Hepatocyte (in vitro differentiated cells): ENCODE results near the gene FGF1.

ENCODE experiments used
- EZH2 ChIP-seq: fragments of 200-600 bp; sonication (generic); IDR thresholded peaks from 2 replicates; pipeline ENCODE4 v1.6.1; 2016; ENCODE audit warnings: antibody characterized with exemption, mild to moderate bottlenecking, borderline replicate concordance
- EZH2phosphoT487 ChIP-seq: fragments of 200-600 bp; sonication (generic); IDR thresholded peaks from one replicate; pipeline ENCODE4 v1.6.1; 2018; ENCODE audit warnings: antibody characterized with exemption, mild to moderate bottlenecking, low read depth, moderate library complexity; ENCODE audit not compliant: unreplicated experiment, severe bottlenecking
- TF ChIP-seq, protein P1 (sequence below): fragments of 200-600 bp; sonication (generic); IDR thresholded peaks from 2 replicates; pipeline ENCODE4 v1.5.1; 2016; ENCODE audit warnings: antibody characterized with exemption, mild to moderate bottlenecking; ENCODE audit not compliant: poor library complexity

GRCh38 chr5:142640316-142641005 lies 45.4 kb downstream of the FGF1 start:
- TF ChIP-seq, protein P1, sequence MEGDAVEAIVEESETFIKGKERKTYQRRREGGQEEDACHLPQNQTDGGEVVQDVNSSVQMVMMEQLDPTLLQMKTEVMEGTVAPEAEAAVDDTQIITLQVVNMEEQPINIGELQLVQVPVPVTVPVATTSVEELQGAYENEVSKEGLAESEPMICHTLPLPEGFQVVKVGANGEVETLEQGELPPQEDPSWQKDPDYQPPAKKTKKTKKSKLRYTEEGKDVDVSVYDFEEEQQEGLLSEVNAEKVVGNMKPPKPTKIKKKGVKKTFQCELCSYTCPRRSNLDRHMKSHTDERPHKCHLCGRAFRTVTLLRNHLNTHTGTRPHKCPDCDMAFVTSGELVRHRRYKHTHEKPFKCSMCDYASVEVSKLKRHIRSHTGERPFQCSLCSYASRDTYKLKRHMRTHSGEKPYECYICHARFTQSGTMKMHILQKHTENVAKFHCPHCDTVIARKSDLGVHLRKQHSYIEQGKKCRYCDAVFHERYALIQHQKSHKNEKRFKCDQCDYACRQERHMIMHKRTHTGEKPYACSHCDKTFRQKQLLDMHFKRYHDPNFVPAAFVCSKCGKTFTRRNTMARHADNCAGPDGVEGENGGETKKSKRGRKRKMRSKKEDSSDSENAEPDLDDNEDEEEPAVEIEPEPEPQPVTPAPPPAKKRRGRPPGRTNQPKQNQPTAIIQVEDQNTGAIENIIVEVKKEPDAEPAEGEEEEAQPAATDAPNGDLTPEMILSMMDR, result no peak
- TF ChIP-seq EZH2phosphoT487 (no peak), EZH2 (no peak)
